Measurements from ENCODE around the gene XRCC1.

XRCC1 gene

DNA sequence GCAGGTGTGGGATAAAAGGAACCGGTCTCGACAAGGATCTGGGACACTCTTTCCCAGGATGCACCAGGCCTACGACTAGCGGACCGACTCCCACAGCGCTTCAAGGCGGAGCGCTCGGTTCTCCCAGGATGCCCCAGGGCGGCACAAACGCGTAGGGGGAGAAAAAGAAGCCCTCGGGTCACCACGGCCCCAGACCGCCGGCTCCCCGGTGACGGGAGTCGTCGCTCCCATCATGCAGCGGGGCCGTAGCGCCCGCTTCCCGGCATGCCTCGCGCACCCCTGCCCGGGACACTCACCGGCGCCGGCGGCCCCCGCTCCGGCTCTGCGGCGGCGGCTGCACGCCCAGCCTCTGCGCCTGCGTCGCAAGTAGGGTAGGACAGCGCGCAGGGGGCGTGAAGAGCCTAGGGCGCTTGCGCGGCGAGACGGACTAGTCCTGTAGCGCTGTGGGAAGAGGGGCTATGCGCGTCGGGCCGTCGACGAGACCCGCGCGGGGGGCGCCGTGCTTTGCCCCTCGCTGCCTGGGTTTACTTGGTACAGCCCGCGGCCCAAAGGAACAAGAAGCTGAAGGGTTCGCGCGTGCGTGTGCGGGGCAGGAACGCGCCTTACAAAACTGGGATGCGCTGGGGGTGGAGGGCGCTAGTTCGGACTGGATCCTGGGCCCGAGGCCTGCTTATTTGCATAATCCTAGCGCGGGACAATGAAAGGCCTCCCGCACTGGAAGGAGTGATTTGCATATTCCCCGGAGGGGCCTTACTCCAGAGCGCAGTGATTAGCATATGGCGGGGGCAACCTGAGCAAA, 44.1 kb upstream of the XRCC1 start, which contains the start of gene ZNF428 (continued):
- TF ChIP-seq ZNF132 (tag by site-specific recombination; IDR thresholded peaks at IDR 0.05; ENCODE audit: borderline replicate concordance) (no peak), ZNF155 (tag by site-specific recombination; IDR thresholded peaks at IDR 0.05) (no peak)

- peaks cover 4 to 22% of the 10 kb centered on the region in 2 experiments for H3K36me3 ChIP-seq (ENCODE audit: control insufficient read depth in 2 of 2, insufficient read depth in 1 of 2, low read length in 2 of 2)
- H3K4me1 ChIP-seq (ENCODE audit: control insufficient read depth, insufficient read depth, low read length), result peaks cover 21% of the 10 kb centered on the region
- ChIA-PET CTCF (interaction anchor here (0.5 to 1.5 kb wide), 7 partner anchors 16 to 198 kb away, joined by 3 to 4 read pairs (median 3); no protein-coding TSS in a partner anchor), POLR2A (interaction anchor here (0.6 to 2.3 kb wide), 4 partner anchors 16 to 144 kb away, joined by 4 to 9 read pairs (median 8); partner anchors contain the start of genes IRGQ and ZNF576)
- H3K4me3 ChIP-seq (ENCODE audit: low read depth, low read length), result peak overlapping the region; percentile 49
- peak overlapping the region; percentile 99 for H3K27ac ChIP-seq (ENCODE audit: extremely low read depth, low read depth, low read length)
- no peaks in the 10 kb centered on the region for H3K9me3 ChIP-seq (ENCODE audit: control insufficient read depth, insufficient read depth, low read depth, low read length)
- TF ChIP-seq ZNF580 (tag by site-specific recombination; IDR thresholded peaks at IDR 0.05), result peak; percentile 68; the same call in 1 of the 2 replicates
- peak; percentile 97 for TF ChIP-seq ZNF600 (tag by site-specific recombination; IDR thresholded peaks at IDR 0.05)
- peak; percentile 100 for TF ChIP-seq ZNF76 (tag by site-specific recombination; IDR thresholded peaks at IDR 0.05; ENCODE audit: borderline replicate concordance, low read depth)
- TF ChIP-seq, protein P1, sequence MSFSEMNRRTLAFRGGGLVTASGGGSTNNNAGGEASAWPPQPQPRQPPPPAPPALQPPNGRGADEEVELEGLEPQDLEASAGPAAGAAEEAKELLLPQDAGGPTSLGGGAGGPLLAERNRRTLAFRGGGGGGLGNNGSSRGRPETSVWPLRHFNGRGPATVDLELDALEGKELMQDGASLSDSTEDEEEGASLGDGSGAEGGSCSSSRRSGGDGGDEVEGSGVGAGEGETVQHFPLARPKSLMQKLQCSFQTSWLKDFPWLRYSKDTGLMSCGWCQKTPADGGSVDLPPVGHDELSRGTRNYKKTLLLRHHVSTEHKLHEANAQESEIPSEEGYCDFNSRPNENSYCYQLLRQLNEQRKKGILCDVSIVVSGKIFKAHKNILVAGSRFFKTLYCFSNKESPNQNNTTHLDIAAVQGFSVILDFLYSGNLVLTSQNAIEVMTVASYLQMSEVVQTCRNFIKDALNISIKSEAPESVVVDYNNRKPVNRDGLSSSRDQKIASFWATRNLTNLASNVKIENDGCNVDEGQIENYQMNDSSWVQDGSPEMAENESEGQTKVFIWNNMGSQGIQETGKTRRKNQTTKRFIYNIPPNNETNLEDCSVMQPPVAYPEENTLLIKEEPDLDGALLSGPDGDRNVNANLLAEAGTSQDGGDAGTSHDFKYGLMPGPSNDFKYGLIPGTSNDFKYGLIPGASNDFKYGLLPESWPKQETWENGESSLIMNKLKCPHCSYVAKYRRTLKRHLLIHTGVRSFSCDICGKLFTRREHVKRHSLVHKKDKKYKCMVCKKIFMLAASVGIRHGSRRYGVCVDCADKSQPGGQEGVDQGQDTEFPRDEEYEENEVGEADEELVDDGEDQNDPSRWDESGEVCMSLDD (tag by site-specific recombination; IDR thresholded peaks at IDR 0.05), result peak; percentile 70; the same call in 1 of the 2 replicates
- TF ChIP-seq ZNF560 (tag by site-specific recombination; IDR thresholded peaks at IDR 0.05; ENCODE audit: borderline replicate concordance), result no peak
- peak; percentile 53; the same call in 1 of the 2 replicates for TF ChIP-seq ZNF394 (tag by site-specific recombination; IDR thresholded peaks at IDR 0.05; ENCODE audit: borderline replicate concordance)
- peak; percentile 61 for TF ChIP-seq SCRT2 (tag by site-specific recombination; IDR thresholded peaks at IDR 0.05)
- no peak for TF ChIP-seq ZNF211 (tag by site-specific recombination; IDR thresholded peaks at IDR 0.05; ENCODE audit: low read depth)
- peak; percentile 38; the same call in 1 of the 2 replicates for TF ChIP-seq OVOL3 (tag by site-specific recombination; IDR thresholded peaks at IDR 0.05)
- peak; percentile 63; the same call in 1 of the 2 replicates for TF ChIP-seq ZSCAN4 (tag by site-specific recombination; IDR thresholded peaks at IDR 0.05)
- peak; percentile 98; the same call in 1 of the 2 replicates for TF ChIP-seq ZNF335 (tag by site-specific recombination; conservative IDR thresholded peaks at IDR 0.05)
- no peak for TF ChIP-seq ZNF621 (tag by site-specific recombination; IDR thresholded peaks at IDR 0.05)
- peak; percentile 87 for TF ChIP-seq ZNF280D (tag by site-specific recombination; IDR thresholded peaks at IDR 0.05)
- TF ChIP-seq ZNF660 (tag by site-specific recombination; IDR thresholded peaks at IDR 0.05), result peak; percentile 55; the same call in 1 of the 2 replicates
- no peak for TF ChIP-seq SCRT1 (tag by site-specific recombination; IDR thresholded peaks at IDR 0.05; ENCODE audit: borderline replicate concordance)
- TF ChIP-seq ZBTB48 (tag by site-specific recombination; IDR thresholded peaks at IDR 0.05), result peak; percentile 92
- peak; percentile 96 for TF ChIP-seq ZNF501 (tag by site-specific recombination; IDR thresholded peaks at IDR 0.05)
- TF ChIP-seq, protein P2, sequence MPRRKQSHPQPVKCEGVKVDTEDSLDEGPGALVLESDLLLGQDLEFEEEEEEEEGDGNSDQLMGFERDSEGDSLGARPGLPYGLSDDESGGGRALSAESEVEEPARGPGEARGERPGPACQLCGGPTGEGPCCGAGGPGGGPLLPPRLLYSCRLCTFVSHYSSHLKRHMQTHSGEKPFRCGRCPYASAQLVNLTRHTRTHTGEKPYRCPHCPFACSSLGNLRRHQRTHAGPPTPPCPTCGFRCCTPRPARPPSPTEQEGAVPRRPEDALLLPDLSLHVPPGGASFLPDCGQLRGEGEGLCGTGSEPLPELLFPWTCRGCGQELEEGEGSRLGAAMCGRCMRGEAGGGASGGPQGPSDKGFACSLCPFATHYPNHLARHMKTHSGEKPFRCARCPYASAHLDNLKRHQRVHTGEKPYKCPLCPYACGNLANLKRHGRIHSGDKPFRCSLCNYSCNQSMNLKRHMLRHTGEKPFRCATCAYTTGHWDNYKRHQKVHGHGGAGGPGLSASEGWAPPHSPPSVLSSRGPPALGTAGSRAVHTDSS (tag by site-specific recombination; IDR thresholded peaks at IDR 0.05), result no peak; the same call in 1 of the 2 replicates
- TF ChIP-seq ZNF785 (tag by site-specific recombination; IDR thresholded peaks at IDR 0.05), result no peak
- TF ChIP-seq ZNF324 (tag by site-specific recombination; IDR thresholded peaks at IDR 0.05), result peak; percentile 53; the same call in 1 of the 2 replicates
- no peak for TF ChIP-seq ZNF184 (tag by site-specific recombination; IDR thresholded peaks at IDR 0.05)
- peak; percentile 97 for TF ChIP-seq ZFP37 (tag by site-specific recombination; IDR thresholded peaks at IDR 0.05)
- no peak for TF ChIP-seq GLIS2 (tag by site-specific recombination; IDR thresholded peaks at IDR 0.05)
- TF ChIP-seq ZNF843 (tag by site-specific recombination; IDR thresholded peaks at IDR 0.05), result peak; percentile 80; the same call in 1 of the 2 replicates
These were observed 43.6 kb upstream of the XRCC1 start for GRCh38 chr19:43618921-43619261.

Data from HEK293 (cell line).